ENCODE results near the gene ADGRD2. TPM values are rescaled to one million over a fixed set of nuclear protein-coding genes. Genes with fewer than 3 reads are reported as not detected.
A peak's percentile ranks its signal among the peaks of the same experiment; 100 is the strongest.

Gene ADGRD2
- total and polyA plus RNA-seq, 9 donors: not detected

DNA sequence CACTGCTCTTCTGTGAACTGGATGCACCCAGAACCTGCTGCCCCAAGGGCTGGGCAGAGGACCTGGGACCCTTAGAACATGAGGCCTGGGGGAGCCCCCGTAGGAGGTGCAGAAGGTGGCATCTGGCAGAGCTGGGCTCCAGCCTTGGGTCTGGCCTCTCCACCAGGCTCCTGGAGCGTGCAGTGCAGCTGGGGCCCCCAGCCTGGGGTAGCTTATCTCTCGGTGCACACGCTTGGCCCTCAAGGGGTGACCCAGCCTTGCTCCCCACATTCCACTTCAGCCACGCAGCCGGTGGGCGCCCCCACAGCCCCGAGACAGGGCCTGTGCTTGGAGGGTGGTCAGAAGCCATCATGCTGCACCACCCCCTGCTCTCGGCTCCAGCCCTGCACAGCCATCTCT, 62.6 kb downstream of the ADGRD2 start:
- Histone ChIP-seq H3K27ac (peak overlapping the region in 1 of 2 donors; percentile 56), H3K9me3 (no peaks in the 10 kb centered on the region), H3K4me1 (ENCODE audit: insufficient read depth) (peaks cover 32% of the 10 kb centered on the region), H3K36me3 (no peaks in the 10 kb centered on the region), H3K27me3 (no peaks in the 10 kb centered on the region), H3K4me3 (no peak overlapping the region)
- no peak for DNase-seq
- WGBS, 3 donors: 40 to 55% (median 46%) methylated on average over 9 of the region's 9 CpGs
- intact Hi-C loops (cut with DNase I): no loop called here
- TF ChIP-seq CTCF (IDR thresholded peaks at IDR 0.05) (no peak), EP300 (IDR thresholded peaks at IDR 0.05) (no peak), POLR2A (IDR thresholded peaks at IDR 0.05) (no peak)

GRCh38 chr9:124513376-124513994, 63.2 kb downstream of the ADGRD2 start:
- intact Hi-C loops (cut with DNase I): no loop called here
- peak overlapping the region in 1 of 2 donors; percentile 43 for H3K27ac ChIP-seq
- no peak for DNase-seq
- H3K4me3 ChIP-seq: no peak overlapping the region
- no peaks in the 10 kb centered on the region for H3K36me3 ChIP-seq
- no peak for TF ChIP-seq POLR2A (IDR thresholded peaks at IDR 0.05)
- TF ChIP-seq EP300 (IDR thresholded peaks at IDR 0.05): no peak
- TF ChIP-seq CTCF (IDR thresholded peaks at IDR 0.05): no peak
- H3K27me3 ChIP-seq: no peaks in the 10 kb centered on the region
- 53 to 56% (median 55%) methylated on average over 5 of the region's 5 CpGs for WGBS, 3 donors
- H3K9me3 ChIP-seq: no peaks in the 10 kb centered on the region
- peaks cover 31% of the 10 kb centered on the region for H3K4me1 ChIP-seq (ENCODE audit: insufficient read depth)

- TF ChIP-seq POLR2A (IDR thresholded peaks at IDR 0.05) (no peak), EP300 (IDR thresholded peaks at IDR 0.05) (no peak), CTCF (IDR thresholded peaks at IDR 0.05) (no peak)
- no peaks in the 10 kb centered on the region for H3K9me3 ChIP-seq
- intact Hi-C loops (cut with DNase I): no loop called here
- 83 to 90% (median 85%) methylated on average over 4 of the region's 4 CpGs for WGBS, 3 donors
- no peak overlapping the region for H3K4me3 ChIP-seq
- H3K36me3 ChIP-seq: no peaks in the 10 kb centered on the region
- H3K4me1 ChIP-seq (ENCODE audit: insufficient read depth): peaks cover 31% of the 10 kb centered on the region
- H3K27me3 ChIP-seq: no peaks in the 10 kb centered on the region
- no peak overlapping the region for H3K27ac ChIP-seq
- no peak for DNase-seq
Observed at GRCh38 chr9:124514125-124514524, 63.9 kb downstream of the ADGRD2 start.

GRCh38 chr9:124514874-124515273, 64.6 kb downstream of the ADGRD2 start:
- TF ChIP-seq EP300 (IDR thresholded peaks at IDR 0.05) (no peak), CTCF (IDR thresholded peaks at IDR 0.05) (no peak), POLR2A (IDR thresholded peaks at IDR 0.05) (no peak)
- DNase-seq: no peak
- whole genome bisulfite sequencing, 3 donors: 72 to 74% (median 73%) methylated on average over 5 of the region's 5 CpGs
- Histone ChIP-seq H3K4me3 (no peak overlapping the region), H3K27ac (no peak overlapping the region), H3K9me3 (no peaks in the 10 kb centered on the region), H3K36me3 (no peaks in the 10 kb centered on the region), H3K27me3 (no peaks in the 10 kb centered on the region), H3K4me1 (ENCODE audit: insufficient read depth) (peaks cover 31% of the 10 kb centered on the region)
- intact Hi-C loops (cut with DNase I): no loop called here
